GM23338 (cell line): ENCODE results near the gene KRTAP12-3. TPM values are rescaled to one million over a fixed set of nuclear protein-coding genes. Genes with fewer than 3 reads are reported as not detected.

ENCODE experiments used
- ATAC-seq: fragments of 200-7000 bp; cut with Tn5 transposase; 3 replicates; pipeline ENCODE4 v1.9.1; 2020
- DNase-seq: peaks from one replicate; pipeline ENCODE4 v3.0.0-alpha.2; 2015; ENCODE audit warnings: low spot score
- H2AFZ ChIP-seq: fragments of 200-600 bp; sonication (generic); 2 replicates; pipeline ENCODE4 v1.8.0; 2016; ENCODE audit warnings: antibody characterized with exemption, mild to moderate bottlenecking, moderate library complexity
- H3F3A ChIP-seq: fragments of 200-600 bp; sonication (generic); replicated peaks from 2 replicates; pipeline ENCODE4 v1.8.0; 2017; ENCODE audit warnings: antibody characterized with exemption, mixed run types, low read depth
- H3K27ac ChIP-seq: fragments of 200-600 bp; sonication (generic); 2 replicates; pipeline ENCODE4 v1.6.1; 2016; ENCODE audit warnings: low read depth
- H3K27me3 ChIP-seq: fragments of 200-600 bp; sonication (generic); 2 replicates; pipeline ENCODE4 v1.8.0; 2016; ENCODE audit warnings: mild to moderate bottlenecking, mixed run types, moderate library complexity; ENCODE audit not compliant: insufficient read depth
- H3K36me3 ChIP-seq: fragments of 200-600 bp; sonication (generic); 2 replicates; pipeline ENCODE4 v1.8.0; 2016; ENCODE audit warnings: mild to moderate bottlenecking; ENCODE audit not compliant: insufficient read depth
- H3K4me1 ChIP-seq: fragments of 200-600 bp; sonication (generic); 2 replicates; pipeline ENCODE4 v1.8.0; 2016; ENCODE audit warnings: mild to moderate bottlenecking, moderate library complexity; ENCODE audit not compliant: insufficient read depth
- H3K4me2 ChIP-seq: fragments of 200-600 bp; sonication (generic); 2 replicates; pipeline ENCODE4 v1.7.1; 2017; ENCODE audit warnings: mixed run types
- H3K4me3 ChIP-seq: fragments of 200-600 bp; sonication (generic); 2 replicates; pipeline ENCODE4 v1.6.1; 2016; ENCODE audit warnings: mixed run types
- H3K79me2 ChIP-seq: fragments of 200-600 bp; sonication (generic); replicated peaks from 2 replicates; pipeline ENCODE4 v1.8.0; 2017; ENCODE audit warnings: mild to moderate bottlenecking; ENCODE audit not compliant: insufficient read depth
- H3K9me2 ChIP-seq: fragments of 200-600 bp; sonication (generic); 2 replicates; pipeline ENCODE4 v1.8.0; 2017; ENCODE audit not compliant: insufficient read depth
- H4K20me1 ChIP-seq: fragments of 200-600 bp; sonication (generic); replicated peaks from 2 replicates; pipeline ENCODE4 v1.8.0; 2017; ENCODE audit warnings: mild to moderate bottlenecking; ENCODE audit not compliant: insufficient read depth
- H3K27ac Mint-ChIP-seq: 2 replicates; pipeline ENCODE4 v1.8.0; 2020; ENCODE audit warnings: inconsistent platforms, mild to moderate bottlenecking, moderate library complexity, mixed read lengths
- H3K27me3 Mint-ChIP-seq: 3 replicates; pipeline ENCODE4 v1.8.0; 2022; ENCODE audit warnings: low read depth, mild to moderate bottlenecking, moderate library complexity, mixed read lengths, inconsistent platforms; ENCODE audit not compliant: insufficient read depth, poor library complexity
- H3K36me3 Mint-ChIP-seq: 3 replicates; pipeline ENCODE4 v1.8.0; 2021; ENCODE audit warnings: low read depth, mild to moderate bottlenecking, inconsistent platforms, moderate library complexity, mixed read lengths
- H3K4me1 Mint-ChIP-seq: 3 replicates; pipeline ENCODE4 v1.8.0; 2020; ENCODE audit warnings: mild to moderate bottlenecking, inconsistent platforms, mixed read lengths
- H3K4me3 Mint-ChIP-seq: 3 replicates; pipeline ENCODE4 v1.8.0; 2021; ENCODE audit warnings: moderate library complexity, mild to moderate bottlenecking, inconsistent platforms, mixed read lengths
- H3K9me3 Mint-ChIP-seq: 3 replicates; pipeline ENCODE4 v1.8.0; 2020; ENCODE audit warnings: moderate library complexity, mild to moderate bottlenecking, inconsistent platforms, mixed read lengths
- CREB1 ChIP-seq: fragments of 250-450 bp; sonication (Bioruptor Pico); IDR thresholded peaks from 2 replicates; pipeline ENCODE4 v1.5.0; 2020; ENCODE audit warnings: low read depth, mild to moderate bottlenecking, moderate library complexity
- ETS1 ChIP-seq: IDR thresholded peaks from 2 replicates; pipeline ENCODE4 v1.6.1; 2016; ENCODE audit warnings: antibody characterized with exemption
- EZH2 ChIP-seq: fragments of 200-600 bp; sonication (generic); IDR thresholded peaks from one replicate; pipeline ENCODE4 v1.8.0; 2017; ENCODE audit warnings: antibody characterized with exemption, mild to moderate bottlenecking, low read depth; ENCODE audit not compliant: unreplicated experiment
- JUNB ChIP-seq: IDR thresholded peaks from one replicate; pipeline ENCODE4 v1.6.1; 2016; ENCODE audit warnings: antibody characterized with exemption; ENCODE audit not compliant: unreplicated experiment
- POLR2AphosphoS5 ChIP-seq: IDR thresholded peaks from 2 replicates; pipeline ENCODE4 v1.6.1; 2016; ENCODE audit warnings: antibody characterized with exemption, low read depth
- STAT1 ChIP-seq: IDR thresholded peaks from one replicate; pipeline ENCODE4 v1.6.1; 2016; ENCODE audit warnings: antibody characterized with exemption; ENCODE audit not compliant: unreplicated experiment
- ZNF114 ChIP-seq: fragments of 250-450 bp; sonication (Bioruptor Pico); IDR thresholded peaks from 2 replicates; pipeline ENCODE4 v1.5.0; 2020; ENCODE audit warnings: mild to moderate bottlenecking, moderate library complexity
- ZNF331 ChIP-seq: fragments of 250-450 bp; sonication (Bioruptor Pico); IDR thresholded peaks from 2 replicates; pipeline ENCODE4 v1.5.0; 2020; ENCODE audit warnings: low read depth, mild to moderate bottlenecking, moderate library complexity
- polyA plus RNA-seq: library from polyadenylated mRNA; unstranded; fragments of >200 nt; fragmentation: Nextera tagmentation; extraction: Ambion mirVana; gene quantifications from 2 replicates; pipeline ENCODE4 v1.2.1, GENCODE V29; 2016
- total RNA-seq: library from RNA; depleted of rRNA; stranded (reverse); fragments of >200 nt; shearing (Covaris generic); gene quantifications from 2 replicates; pipeline ENCODE4 v1.2.3, GENCODE V29; 2014
- TF ChIP-seq, protein P1 (sequence below), 2 experiments: fragments of 200-600 bp in 1 of 2; sonication (generic) in 1 of 2; conservative IDR thresholded peaks; 2 replicates each; pipeline versions ENCODE4 v1.5.1 to v1.6.1; 2016 to 2017; ENCODE audit warnings: antibody characterized with exemption in 2 of 2, low read depth in 2 of 2, mild to moderate bottlenecking in 2 of 2, moderate library complexity in 1 of 2
- TF ChIP-seq, protein P2 (sequence below): IDR thresholded peaks from one replicate; pipeline ENCODE4 v1.6.1; 2018; ENCODE audit warnings: antibody characterized with exemption; ENCODE audit not compliant: unreplicated experiment
- TF ChIP-seq, protein P3 (sequence below): fragments of 250-450 bp; sonication (Bioruptor Pico); IDR thresholded peaks from 2 replicates; pipeline ENCODE4 v1.5.0; 2020; ENCODE audit warnings: mild to moderate bottlenecking, moderate library complexity

KRTAP12-3 gene
- total and polyA plus RNA-seq, 2 experiments from 2014 or later, result not detected

- no peak for TF ChIP-seq ETS1
Measured at GRCh38 chr21:44612029-44612486, 45.7 kb upstream of the KRTAP12-3 start, which contains the start of gene KRTAP10-8 (continued).

- H2AFZ ChIP-seq, result no peak overlapping the region
- H3F3A ChIP-seq, result no peaks in the 10 kb centered on the region
- peaks cover 19% of the 10 kb centered on the region for H3K36me3 Mint-ChIP-seq
- peaks cover 14% of the 10 kb centered on the region for H3K4me1 Mint-ChIP-seq
- no peak overlapping the region for H3K4me2 ChIP-seq
- DNase-seq (no peak), ATAC-seq (no peak)
- no peaks in the 10 kb centered on the region for H3K79me2 ChIP-seq
- H3K4me3 Mint-ChIP-seq, result no peak overlapping the region
- H3K9me2 ChIP-seq, result no peaks in the 10 kb centered on the region
- H3K27ac Mint-ChIP-seq, result no peak overlapping the region
- no peak overlapping the region for H3K4me3 ChIP-seq
- H3K27me3 ChIP-seq, result no peaks in the 10 kb centered on the region
- no peak overlapping the region for H3K27ac ChIP-seq
- peaks cover 43% of the 10 kb centered on the region for H3K9me3 Mint-ChIP-seq
- no peaks in the 10 kb centered on the region for H3K4me1 ChIP-seq
- no peaks in the 10 kb centered on the region for H4K20me1 ChIP-seq
- H3K27me3 Mint-ChIP-seq, result peaks cover 8% of the 10 kb centered on the region
- 0 out of 2 replicates have a peak, but pooled peaks cover 4% of the 10 kb centered on the region for H3K36me3 ChIP-seq
- TF ChIP-seq CREB1 (no peak), POLR2AphosphoS5 (no peak), ZNF331 (no peak), STAT1 (no peak), EZH2 (no peak), ETS1 (no peak), JUNB (no peak), ZNF114 (CRISPR knock-in tag) (no peak)
- TF ChIP-seq, protein P1, sequence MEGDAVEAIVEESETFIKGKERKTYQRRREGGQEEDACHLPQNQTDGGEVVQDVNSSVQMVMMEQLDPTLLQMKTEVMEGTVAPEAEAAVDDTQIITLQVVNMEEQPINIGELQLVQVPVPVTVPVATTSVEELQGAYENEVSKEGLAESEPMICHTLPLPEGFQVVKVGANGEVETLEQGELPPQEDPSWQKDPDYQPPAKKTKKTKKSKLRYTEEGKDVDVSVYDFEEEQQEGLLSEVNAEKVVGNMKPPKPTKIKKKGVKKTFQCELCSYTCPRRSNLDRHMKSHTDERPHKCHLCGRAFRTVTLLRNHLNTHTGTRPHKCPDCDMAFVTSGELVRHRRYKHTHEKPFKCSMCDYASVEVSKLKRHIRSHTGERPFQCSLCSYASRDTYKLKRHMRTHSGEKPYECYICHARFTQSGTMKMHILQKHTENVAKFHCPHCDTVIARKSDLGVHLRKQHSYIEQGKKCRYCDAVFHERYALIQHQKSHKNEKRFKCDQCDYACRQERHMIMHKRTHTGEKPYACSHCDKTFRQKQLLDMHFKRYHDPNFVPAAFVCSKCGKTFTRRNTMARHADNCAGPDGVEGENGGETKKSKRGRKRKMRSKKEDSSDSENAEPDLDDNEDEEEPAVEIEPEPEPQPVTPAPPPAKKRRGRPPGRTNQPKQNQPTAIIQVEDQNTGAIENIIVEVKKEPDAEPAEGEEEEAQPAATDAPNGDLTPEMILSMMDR (conservative IDR thresholded peaks at IDR 0.05; ENCODE audit: low read depth in 2 of 2), result no peak
- TF ChIP-seq, protein P2, sequence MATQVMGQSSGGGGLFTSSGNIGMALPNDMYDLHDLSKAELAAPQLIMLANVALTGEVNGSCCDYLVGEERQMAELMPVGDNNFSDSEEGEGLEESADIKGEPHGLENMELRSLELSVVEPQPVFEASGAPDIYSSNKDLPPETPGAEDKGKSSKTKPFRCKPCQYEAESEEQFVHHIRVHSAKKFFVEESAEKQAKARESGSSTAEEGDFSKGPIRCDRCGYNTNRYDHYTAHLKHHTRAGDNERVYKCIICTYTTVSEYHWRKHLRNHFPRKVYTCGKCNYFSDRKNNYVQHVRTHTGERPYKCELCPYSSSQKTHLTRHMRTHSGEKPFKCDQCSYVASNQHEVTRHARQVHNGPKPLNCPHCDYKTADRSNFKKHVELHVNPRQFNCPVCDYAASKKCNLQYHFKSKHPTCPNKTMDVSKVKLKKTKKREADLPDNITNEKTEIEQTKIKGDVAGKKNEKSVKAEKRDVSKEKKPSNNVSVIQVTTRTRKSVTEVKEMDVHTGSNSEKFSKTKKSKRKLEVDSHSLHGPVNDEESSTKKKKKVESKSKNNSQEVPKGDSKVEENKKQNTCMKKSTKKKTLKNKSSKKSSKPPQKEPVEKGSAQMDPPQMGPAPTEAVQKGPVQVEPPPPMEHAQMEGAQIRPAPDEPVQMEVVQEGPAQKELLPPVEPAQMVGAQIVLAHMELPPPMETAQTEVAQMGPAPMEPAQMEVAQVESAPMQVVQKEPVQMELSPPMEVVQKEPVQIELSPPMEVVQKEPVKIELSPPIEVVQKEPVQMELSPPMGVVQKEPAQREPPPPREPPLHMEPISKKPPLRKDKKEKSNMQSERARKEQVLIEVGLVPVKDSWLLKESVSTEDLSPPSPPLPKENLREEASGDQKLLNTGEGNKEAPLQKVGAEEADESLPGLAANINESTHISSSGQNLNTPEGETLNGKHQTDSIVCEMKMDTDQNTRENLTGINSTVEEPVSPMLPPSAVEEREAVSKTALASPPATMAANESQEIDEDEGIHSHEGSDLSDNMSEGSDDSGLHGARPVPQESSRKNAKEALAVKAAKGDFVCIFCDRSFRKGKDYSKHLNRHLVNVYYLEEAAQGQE, result no peak
- TF ChIP-seq, protein P3, sequence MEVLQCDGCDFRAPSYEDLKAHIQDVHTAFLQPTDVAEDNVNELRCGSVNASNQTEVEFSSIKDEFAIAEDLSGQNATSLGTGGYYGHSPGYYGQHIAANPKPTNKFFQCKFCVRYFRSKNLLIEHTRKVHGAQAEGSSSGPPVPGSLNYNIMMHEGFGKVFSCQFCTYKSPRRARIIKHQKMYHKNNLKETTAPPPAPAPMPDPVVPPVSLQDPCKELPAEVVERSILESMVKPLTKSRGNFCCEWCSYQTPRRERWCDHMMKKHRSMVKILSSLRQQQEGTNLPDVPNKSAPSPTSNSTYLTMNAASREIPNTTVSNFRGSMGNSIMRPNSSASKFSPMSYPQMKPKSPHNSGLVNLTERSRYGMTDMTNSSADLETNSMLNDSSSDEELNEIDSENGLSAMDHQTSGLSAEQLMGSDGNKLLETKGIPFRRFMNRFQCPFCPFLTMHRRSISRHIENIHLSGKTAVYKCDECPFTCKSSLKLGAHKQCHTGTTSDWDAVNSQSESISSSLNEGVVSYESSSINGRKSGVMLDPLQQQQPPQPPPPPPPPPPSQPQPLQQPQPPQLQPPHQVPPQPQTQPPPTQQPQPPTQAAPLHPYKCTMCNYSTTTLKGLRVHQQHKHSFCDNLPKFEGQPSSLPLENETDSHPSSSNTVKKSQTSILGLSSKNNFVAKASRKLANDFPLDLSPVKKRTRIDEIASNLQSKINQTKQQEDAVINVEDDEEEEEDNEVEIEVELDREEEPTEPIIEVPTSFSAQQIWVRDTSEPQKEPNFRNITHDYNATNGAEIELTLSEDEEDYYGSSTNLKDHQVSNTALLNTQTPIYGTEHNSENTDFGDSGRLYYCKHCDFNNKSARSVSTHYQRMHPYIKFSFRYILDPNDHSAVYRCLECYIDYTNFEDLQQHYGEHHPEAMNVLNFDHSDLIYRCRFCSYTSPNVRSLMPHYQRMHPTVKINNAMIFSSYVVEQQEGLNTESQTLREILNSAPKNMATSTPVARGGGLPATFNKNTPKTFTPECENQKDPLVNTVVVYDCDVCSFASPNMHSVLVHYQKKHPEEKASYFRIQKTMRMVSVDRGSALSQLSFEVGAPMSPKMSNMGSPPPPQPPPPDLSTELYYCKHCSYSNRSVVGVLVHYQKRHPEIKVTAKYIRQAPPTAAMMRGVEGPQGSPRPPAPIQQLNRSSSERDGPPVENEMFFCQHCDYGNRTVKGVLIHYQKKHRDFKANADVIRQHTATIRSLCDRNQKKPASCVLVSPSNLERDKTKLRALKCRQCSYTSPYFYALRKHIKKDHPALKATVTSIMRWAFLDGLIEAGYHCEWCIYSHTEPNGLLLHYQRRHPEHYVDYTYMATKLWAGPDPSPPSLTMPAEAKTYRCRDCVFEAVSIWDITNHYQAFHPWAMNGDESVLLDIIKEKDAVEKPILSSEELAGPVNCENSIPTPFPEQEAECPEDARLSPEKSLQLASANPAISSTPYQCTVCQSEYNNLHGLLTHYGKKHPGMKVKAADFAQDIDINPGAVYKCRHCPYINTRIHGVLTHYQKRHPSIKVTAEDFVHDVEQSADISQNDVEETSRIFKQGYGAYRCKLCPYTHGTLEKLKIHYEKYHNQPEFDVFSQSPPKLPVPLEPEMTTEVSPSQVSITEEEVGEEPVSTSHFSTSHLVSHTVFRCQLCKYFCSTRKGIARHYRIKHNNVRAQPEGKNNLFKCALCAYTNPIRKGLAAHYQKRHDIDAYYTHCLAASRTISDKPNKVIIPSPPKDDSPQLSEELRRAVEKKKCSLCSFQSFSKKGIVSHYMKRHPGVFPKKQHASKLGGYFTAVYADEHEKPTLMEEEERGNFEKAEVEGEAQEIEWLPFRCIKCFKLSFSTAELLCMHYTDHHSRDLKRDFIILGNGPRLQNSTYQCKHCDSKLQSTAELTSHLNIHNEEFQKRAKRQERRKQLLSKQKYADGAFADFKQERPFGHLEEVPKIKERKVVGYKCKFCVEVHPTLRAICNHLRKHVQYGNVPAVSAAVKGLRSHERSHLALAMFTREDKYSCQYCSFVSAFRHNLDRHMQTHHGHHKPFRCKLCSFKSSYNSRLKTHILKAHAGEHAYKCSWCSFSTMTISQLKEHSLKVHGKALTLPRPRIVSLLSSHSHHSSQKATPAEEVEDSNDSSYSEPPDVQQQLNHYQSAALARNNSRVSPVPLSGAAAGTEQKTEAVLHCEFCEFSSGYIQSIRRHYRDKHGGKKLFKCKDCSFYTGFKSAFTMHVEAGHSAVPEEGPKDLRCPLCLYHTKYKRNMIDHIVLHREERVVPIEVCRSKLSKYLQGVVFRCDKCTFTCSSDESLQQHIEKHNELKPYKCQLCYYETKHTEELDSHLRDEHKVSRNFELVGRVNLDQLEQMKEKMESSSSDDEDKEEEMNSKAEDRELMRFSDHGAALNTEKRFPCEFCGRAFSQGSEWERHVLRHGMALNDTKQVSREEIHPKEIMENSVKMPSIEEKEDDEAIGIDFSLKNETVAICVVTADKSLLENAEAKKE (CRISPR knock-in tag), result no peak
Measured at GRCh38 chr21:44612669-44613229, 45.0 kb upstream of the KRTAP12-3 start.
